AG04449 (cell line): ENCODE data around the gene CCDC149.

ENCODE experiments used
- CTCF ChIA-PET: fragments of 350-600 bp; formaldehyde crosslinking; extraction: SDS; loops from one replicate; lab custom pipeline; 2021; ENCODE audit warnings: antibody characterized with exemption; lab: Yijun Ruan, JAX
- POLR2A ChIA-PET: fragments of 400-600, 350-600 bp; formaldehyde crosslinking; extraction: SDS; loops from one replicate; lab custom pipeline; 2020; ENCODE audit warnings: antibody characterized with exemption, inconsistent platforms; lab: Yijun Ruan, JAX
- DNase-seq: peaks from one replicate; pipeline ENCODE4 v3.0.0-alpha.2; 2010; ENCODE audit warnings: low read depth, low spot score
- H3K4me3 ChIP-seq: 2 replicates; pipeline ENCODE4 v1.5.1; 2011; ENCODE audit warnings: low read depth, mild to moderate bottlenecking, control low read depth, low read length
- CTCF ChIP-seq: IDR thresholded peaks from one replicate; pipeline ENCODE4 v1.5.1; 2011; ENCODE audit warnings: mild to moderate bottlenecking, moderate library complexity, low read length, control low read depth, inconsistent platforms; ENCODE audit not compliant: insufficient read depth; ENCODE audit errors: missing control alignments

The CCDC149 gene

GRCh38 chr4:24771241-24771640 lies 141.6 kb downstream of the CCDC149 start:
- no peak for DNase-seq
- ChIA-PET POLR2A (no interaction called here), CTCF (no interaction called here)

GRCh38 chr4:24770667-24771066 lies 142.2 kb downstream of the CCDC149 start:
- ChIA-PET POLR2A (no interaction called here), CTCF (interaction anchor here (0.6 kb wide), 1 partner anchor 116 kb away, joined by 3 read pairs; no protein-coding TSS in a partner anchor)
- DNase-seq, result no peak
- TF ChIP-seq CTCF, result no peak
- no peak overlapping the region for H3K4me3 ChIP-seq

More at GRCh38 chr4:24771241-24771640, 141.6 kb downstream of the CCDC149 start:
- TF ChIP-seq CTCF, result no peak
- no peak overlapping the region for H3K4me3 ChIP-seq

GRCh38 chr4:24770032-24770584 lies 142.7 kb downstream of the CCDC149 start:
- POLR2A ChIA-PET, result no interaction called here
- CTCF ChIA-PET, result interaction anchor here (0.6 kb wide), 1 partner anchor 115 kb away, joined by 3 read pairs; no protein-coding TSS in a partner anchor

GRCh38 chr4:24769571-24769970 lies 143.3 kb downstream of the CCDC149 start:
- no peak for DNase-seq
- H3K4me3 ChIP-seq, result no peak overlapping the region
- ChIA-PET CTCF (no interaction called here), POLR2A (no interaction called here)
- no peak for TF ChIP-seq CTCF

More at GRCh38 chr4:24770032-24770584, 142.7 kb downstream of the CCDC149 start:
- no peak overlapping the region for H3K4me3 ChIP-seq
- no peak for DNase-seq
- TF ChIP-seq CTCF, result no peak

GRCh38 chr4:24768604-24769003 lies 144.2 kb downstream of the CCDC149 start:
- ChIA-PET POLR2A (interaction anchor here (0.6 kb wide), 1 partner anchor 156 kb away, joined by 3 read pairs; no protein-coding TSS in a partner anchor), CTCF (interaction anchor here (0.8 kb wide), 1 partner anchor 27 kb away, joined by 3 read pairs; no protein-coding TSS in a partner anchor)
- DNase-seq, result no peak
- TF ChIP-seq CTCF, result no peak
- H3K4me3 ChIP-seq, result no peak overlapping the region

GRCh38 chr4:24768006-24768405 lies 144.8 kb downstream of the CCDC149 start:
- no peak for TF ChIP-seq CTCF
- CTCF ChIA-PET, result interaction anchor here (0.8 kb wide), 1 partner anchor 28 kb away, joined by 3 read pairs; no protein-coding TSS in a partner anchor
- no peak overlapping the region for H3K4me3 ChIP-seq
- DNase-seq, result no peak
- POLR2A ChIA-PET, result no interaction called here
